HG02588 (cell line): ENCODE data around the gene TMEM132A.
"Not testable (repeated sequence)": the region's sequence is repeated elsewhere in the genome, so short reads cannot be mapped to it uniquely, and the experiment has no call there.

Experiments used
- ATAC-seq: cut with Tn5 transposase; IDR thresholded peaks from one replicate; pipeline ENCODE4 v1.9.1; 2021; ENCODE audit warnings: mild to moderate bottlenecking, moderate library complexity; ENCODE audit not compliant: unreplicated experiment

Gene TMEM132A

DNA sequence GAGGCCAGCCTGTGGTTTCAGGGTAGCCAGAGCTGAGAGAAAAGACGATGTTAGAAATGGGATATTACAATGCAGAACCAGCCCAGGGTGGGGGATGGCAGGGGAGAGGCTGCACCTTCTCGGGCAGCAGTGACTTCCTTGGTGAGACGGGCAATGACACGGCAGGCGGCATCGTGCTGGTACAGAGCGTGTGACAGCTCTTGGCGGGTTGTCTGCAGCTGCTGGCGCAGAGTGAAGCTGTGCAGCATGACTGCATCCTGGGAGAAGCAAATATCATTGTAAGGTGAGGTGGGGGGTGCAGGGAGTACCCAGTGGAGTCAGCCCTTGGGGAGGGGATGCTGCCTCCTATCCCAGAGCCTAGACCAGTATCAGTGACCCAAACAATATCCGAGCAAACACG is 21.6 kb upstream of the TMEM132A start:
- no peak for ATAC-seq

DNA sequence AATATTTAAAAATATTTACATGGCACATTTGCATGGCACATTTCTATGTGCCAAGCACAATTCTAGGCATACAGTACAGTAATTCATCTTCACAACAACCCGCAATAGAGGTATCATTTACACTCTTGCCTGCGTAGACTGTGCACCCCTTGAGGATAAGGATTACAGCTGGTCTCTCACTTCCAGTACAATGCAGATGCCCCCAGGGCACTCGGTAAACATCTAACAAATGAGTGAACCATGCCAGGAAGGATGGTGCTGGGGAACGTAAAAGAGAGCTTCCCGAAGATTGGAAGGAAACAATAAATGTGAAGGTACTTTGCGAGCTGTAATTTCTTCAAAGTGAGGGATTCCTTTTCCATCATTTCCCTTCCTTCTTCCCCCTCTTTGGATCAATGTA is 19.2 kb upstream of the TMEM132A start:
- ATAC-seq = no peak

DNA sequence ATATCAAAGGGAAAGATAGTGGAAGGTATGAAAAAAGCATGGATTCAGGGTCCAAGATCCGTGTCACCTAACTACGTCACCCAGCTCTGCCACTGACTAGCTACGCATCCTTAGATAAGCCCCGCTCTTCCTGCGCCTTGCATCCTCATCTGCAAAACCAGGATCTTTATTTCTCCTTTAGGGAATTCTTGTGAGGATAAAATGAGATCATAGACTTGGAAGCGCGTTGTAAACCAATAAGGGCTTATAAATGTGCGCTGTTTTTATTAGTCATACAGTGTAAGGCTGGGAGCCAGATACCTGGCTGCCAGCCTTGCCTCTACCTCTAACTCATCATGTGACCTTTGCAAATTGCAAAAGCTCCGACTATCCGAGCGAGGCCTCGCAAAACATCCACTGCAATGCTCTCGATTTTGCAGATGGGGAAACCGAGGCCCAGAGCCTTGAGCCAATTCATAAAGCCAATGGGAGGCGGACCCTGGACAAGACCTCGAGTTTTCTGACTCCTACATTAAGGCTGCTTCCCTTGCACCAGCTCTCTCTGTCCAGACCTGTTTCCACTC is 18.6 kb upstream of the TMEM132A start:
- no peak for ATAC-seq

DNA sequence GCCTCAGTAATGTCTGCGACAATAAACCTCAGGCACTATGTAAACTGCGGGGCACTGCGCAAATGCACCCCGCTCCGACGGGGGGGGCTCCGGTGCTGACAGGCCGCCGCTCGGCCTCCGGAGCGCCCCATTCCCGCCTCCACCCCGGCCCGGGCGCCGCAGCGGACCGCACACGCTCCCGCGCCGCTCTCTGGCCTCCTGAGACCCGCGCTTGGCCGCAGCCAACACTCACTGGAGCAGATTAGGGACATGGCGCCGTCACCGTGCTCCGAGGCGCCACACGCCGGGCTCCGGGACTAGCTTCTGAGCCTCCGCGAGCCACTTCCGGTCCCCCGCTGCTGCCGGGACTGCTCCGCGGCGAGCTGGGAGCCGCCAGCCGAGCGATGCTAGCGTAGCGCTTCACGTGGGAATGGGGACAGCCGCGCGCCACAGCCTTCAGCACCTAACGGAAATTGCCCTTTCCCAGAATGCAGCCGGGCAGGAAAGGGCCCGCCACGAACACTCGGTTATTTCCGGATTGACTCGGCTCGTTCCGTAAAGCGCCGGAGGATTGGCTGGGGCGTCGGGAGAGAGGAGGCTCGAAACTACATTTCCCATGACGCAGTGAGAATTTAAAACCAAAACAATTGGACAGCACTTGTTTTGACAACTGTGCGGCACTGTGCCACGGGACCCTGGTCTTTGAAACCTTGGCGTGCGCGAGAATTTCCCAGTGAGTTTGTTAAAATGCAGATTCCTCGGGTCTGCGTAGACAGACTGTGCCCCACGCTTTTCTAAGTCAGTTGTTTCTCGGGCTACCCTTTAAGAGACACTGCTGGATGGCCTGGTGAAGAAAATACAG is 17.9 kb upstream of the TMEM132A start, which contains the start of gene PRPF19:
Gene PRPF19 (minus strand): TSS at position 454 of the 841 bp plus-strand sequence. CDS start 203 bp downstream, at position 251.
- ATAC-seq = peak; percentile 70

DNA sequence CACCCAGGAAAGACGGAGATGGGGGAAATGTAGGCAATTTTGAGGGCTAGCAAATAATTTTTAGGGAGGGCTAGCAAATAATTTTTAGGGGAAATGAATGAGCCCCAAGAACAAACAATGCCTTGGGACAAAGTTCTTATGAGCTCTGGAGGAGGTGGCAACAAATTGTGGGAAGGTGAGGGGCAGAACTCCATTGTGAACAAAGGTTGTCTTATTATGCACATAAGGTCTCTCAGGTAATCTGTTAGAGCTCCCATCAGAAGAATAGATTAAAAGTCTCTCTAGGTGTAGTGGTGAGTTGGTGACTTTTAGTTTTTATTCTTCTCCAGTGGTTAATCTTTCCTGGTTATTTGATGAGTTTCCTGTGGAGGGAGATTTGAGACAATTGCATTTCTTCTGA is 15.5 kb upstream of the TMEM132A start:
- no peak for ATAC-seq

DNA sequence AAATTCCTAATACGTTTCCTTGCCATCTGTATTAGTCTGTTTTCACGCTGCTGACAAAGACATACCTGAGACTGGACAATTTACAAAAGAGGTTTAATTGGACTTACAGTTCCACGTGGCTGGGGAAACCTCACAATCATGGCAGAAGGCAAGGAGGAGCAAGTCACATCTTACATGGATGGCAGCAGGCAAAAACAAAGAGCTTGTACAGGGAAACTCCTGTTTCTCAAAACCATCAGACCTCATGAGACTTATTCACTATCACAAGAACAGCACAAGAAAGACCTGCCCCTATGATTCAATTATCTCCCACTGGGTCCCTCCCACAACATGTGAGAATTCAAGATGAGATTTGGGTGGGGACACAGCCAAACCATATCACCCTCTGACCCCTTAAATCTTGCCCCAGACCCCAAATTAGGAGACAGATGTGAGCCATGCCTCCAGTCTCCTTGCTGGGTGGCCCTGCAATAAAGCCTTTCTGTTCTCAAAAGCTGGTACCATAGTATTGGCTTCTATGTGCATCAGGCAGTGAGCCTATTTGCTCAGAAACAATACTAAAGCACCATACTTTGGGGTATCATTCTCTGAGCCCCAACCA is 14.5 kb upstream of the TMEM132A start:
- ATAC-seq = not testable (repeated sequence)

DNA sequence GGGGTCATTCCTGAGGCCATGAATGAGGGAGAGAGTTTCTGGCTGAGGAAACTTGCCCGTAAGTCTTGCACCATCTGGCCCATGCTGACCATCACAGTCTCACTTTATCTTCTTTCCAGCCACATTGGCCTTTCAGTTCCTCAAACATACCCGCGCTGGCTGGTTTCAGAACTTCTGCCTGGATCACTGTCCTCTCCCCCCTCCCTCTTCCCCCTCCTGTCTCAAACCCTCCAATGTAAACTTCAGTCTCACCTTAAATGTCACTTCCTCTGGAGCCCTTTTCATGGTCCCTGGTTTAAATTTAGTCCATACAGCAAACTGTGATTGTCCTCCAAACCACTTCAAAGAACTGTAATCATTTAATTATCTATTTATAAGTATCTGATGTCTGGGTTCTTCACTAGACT is 14.0 kb upstream of the TMEM132A start:
- peak; percentile 34 for ATAC-seq

DNA sequence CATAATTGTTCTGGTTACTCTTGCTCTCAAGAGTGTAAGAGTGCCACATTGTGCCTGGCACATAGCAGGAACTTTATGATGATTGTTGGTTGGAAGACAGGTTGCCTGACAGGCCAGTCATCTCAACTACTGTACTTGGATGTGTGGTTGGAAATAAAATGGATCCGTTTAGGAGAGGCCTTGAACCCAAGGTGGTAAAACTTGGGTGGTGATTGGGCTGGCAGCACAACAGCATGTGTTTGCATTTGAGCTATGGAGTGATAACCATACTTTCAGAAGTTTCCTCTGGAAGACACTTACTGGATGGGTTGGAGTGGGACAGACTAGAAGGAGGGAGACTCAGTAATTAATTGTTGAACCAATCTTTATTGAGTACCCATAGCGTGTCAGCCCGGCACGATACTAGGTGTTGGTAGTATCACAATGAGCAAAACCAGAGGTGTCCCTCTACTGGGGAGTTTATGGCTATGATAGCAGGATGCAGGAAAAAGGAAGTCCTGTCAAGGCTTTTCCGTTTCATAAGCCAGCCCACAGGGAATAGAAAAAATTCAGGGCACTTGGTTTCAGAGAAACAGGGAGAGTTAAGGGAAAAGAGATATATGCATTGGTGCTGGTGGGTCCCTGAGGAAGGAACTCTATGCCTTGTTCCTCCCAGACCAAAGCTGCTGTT is 13.4 kb upstream of the TMEM132A start:
- ATAC-seq = no peak

DNA sequence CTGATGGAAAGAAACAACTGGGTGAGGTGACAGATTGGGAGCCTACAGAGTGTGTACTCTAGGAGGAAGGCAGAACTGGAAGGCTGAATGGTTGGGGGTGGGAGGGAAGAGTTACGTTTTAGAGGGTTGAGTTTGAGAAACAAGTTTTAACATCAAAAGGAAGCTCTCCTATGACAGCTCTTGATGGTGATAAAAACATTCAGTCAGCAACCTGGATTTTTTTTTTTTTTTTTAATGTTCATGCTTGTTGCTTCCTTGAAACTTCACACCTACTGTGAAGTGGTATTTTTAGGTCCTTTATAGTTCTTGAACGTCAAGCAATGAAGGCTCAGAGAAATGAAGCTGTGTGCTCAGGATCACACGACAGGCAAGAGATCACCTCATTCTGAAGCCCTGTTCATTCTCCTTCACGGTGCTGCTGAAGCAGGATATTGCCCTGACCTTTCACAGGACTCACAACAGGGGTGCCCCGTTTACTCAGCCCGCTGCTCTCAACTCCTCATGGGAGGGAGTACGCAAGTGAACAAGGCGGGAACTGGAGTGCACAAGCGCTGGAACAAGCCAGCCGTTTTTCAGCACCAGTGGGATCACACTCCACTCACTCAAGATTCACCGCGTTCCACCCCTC is 11.9 kb upstream of the TMEM132A start:
- ATAC-seq = no peak

DNA sequence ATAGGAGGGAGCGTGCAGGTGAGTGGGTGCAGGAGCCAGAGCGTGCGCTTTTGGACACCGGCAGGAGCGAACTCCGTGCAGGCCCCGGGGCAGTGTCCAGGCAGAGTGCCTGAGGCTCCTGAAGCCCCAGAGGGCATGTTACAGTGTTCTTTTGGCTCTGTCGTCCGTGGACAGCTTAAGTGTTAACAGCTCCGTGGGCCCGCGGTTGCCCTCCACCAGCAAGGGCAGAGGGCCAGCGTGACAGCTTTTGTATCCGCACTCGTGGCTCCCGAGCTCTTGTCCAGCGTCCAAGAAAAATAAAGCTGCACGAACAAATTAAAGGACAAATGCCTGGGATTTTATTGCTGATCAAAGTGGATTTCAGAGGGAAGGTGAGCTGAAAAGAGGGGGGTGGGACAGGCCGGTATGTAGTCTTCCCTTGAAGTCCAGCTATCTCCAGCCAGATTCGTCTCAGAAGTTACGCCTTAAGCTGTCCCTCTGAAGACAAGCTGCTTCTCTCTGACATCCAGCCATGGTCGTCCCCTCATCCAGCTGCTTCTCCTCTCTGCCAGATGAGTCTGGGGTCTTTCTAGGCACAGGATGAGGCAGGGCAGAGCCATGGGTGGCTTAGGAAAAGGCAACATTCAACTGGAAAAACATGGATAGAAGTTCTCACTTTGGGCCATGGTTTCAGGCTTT is 11.3 kb upstream of the TMEM132A start:
- no peak for ATAC-seq

DNA sequence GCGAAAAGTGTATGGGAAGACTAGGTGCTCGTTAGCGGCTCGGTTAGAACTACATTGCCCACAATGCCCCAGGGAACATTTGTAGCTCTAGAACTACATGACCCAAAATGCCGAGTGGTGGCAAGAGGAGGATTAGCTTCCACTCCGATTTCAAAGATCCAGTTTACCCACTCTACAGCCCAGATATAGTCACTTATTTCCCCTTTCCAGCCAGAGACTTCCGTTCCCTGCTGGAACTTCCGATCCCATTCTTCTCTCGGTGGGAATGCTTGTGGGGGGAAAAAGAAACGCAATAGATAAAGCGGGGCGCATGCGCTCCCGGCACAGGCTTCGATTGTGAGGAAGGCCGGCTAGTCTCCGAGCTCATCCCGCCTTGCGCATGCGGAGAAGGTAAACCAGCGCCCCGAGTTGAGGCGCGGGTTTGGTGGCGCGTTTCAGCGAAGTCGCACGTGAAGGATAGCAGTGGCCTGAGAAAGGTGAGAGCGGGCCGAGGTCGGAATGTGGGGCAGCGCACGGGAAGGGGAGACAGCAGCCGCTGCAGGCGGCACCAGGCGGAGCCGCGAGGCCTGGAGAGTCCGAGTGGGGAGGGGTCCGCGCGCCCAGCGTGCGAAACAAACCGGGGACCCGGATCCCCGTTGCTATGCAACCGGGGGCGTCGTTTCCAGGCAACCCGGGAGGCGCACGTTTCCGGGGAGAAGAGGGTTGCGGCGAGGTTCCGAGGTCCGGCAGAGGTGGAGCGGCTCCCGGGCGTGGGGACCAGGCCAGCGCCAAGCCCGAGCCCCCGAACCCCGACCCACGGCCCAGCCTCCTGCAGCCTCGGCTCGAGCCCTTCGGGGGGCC is 10.2 kb upstream of the TMEM132A start, which contains the start of gene TMEM109:
Gene TMEM109 (plus strand): TSS at position 366 of the 840 bp plus-strand sequence. CDS start 5,536 bp downstream, outside the sequence.
- peak; percentile 43 for ATAC-seq

DNA sequence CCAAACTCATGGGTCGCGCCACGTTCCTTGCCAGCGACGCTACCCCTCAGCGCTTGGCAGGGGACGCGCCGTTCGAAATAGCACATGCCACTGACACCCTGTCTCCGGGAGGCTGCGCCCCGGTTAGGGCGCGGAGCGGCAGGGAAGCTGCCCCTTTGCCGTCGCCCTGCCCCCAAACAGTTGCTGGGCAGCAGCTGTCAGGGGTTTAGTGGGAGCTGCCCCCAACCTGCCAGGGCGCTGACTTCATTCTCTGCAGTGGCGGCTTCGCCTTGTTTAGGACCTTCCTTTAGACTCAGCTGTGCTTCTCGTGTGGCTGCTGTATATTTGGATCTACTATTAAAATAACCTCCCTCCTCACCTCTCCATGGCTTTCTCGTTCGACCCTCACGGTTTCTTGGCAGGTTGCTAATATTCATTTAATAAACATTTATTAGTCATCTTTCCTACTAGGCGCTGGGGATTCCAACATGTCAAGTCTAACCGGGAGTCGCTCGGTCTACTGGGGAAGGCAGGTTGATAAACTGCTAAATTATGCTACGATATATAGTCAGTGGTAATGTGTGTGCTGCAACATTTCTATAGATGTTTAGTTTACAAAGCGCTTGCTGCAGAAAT is 9.5 kb upstream of the TMEM132A start:
- ATAC-seq = peak; percentile 1

DNA sequence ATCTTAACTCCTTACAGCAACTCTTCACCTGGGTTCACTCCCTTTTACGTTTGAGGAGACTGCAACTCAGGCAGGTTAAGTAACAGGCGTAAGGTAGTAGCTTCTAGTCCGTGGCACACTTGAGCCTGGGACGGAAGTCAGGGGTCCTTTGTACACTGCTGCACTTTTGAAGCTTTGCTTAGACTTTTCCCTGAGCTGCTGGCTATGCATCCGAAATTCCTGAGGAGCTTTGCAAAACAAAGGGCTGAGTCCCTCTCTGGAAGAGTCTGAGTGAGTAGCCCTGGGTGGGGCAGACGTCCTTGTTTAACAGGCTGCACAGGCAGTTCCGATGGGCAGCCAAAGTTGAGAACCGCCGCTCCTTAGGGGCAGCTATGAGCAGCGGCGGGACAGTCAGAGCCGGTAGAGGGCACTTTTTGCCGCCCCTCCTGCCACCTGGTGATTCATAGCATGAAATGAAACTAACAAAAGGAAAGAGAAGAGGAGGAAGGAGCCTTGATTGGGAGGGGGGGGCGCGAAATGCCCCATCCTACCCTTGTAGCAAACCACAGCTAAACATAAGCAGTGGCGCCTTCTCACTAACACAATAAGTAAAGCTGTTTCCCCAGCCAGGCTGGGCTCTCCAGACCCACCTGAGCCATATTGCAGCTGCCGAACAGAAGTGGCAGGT is 8.9 kb upstream of the TMEM132A start:
- ATAC-seq = peak; percentile 44

DNA sequence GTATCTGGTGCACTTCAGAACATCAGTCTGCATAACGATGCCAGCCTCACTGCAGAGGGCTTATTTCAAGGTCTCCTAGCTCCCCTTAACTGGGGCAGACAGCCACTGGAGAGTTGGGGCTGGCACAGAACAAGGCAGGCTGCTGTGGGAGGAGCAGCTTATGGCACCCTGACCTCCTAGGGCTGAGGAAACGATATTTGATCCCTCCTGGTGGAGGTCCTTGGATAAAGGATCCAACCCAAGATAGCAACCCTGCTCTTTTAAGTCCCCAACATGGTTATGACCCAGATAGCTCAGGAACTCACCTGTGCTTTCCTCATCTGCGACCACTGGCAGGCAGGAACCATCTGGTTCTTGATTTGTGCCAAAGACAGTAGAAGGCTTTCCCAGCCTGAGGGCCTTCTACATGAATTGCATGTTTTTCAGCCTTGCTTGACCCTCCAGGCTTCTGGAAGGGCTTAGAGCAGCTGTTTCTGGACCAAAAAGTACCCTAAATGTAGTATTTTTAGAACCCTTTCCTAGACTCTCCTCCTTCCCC is 7.5 kb upstream of the TMEM132A start:
- ATAC-seq = no peak

DNA sequence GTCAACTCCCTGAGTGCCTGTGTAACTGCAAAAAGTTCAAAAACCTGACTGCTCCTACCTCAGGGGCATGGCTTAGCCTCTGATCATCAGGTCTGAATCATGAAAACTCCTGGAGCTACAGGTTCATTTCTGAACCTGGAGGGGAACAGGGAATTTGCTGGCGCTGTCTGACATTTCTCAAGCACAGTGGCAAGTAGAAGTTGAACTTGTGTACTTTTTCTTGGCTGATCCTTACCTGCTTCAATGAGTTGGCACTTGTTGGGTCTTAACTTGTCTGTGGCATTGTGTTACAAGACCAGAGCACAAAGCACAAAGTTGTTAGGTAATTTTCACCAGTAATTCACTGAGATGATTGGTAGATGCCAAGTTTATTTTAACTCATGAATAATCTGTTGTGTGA is 7.0 kb upstream of the TMEM132A start:
- ATAC-seq = no peak

DNA sequence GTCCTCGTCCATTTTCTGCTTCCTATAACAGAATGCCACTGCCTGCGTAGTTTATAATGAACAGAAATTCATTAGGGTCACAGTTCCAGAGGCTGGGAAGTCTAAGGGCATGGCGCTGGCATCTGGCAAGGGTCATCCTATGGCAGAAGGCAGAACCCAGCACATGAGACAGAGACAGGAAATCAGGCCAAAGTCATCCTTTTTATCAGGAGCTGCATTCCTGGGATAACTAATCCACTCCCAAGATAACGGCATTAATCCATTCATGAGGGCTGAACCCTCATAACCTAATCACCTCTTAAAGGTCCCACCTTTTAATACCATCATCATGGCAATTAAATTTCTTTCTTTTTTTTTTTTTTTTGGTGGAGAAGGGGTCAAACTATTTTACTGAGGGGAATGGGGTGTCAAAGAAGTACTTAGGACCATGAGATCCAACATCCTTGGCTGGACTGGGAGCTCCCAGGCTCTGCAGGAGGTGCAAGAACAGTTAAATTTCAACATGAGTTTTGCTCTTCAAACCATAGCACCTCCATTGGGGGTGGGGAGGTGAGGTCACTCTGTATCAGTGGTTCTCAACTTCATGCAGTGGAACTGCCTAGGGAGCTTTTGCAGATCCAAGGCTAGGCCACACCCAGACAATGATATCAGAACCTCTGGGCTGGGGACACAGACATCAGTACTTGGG is 5.9 kb upstream of the TMEM132A start:
- ATAC-seq = no peak

DNA sequence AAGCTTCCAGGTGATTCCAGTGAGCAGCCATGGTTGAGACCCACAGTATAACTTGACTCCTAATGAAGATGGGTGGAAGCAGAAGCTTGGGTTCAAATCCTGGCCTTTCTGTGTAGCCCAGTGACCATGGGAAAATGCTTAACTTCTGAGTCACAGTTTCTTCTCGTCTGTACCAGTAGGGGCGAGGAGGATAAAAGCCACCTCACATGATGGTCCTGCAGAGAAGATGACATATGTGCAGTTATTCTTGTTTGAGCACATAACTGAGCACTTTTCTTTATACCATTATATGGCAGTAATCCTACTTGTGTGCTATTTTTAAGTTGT is 5.4 kb upstream of the TMEM132A start:
- ATAC-seq = no peak

DNA sequence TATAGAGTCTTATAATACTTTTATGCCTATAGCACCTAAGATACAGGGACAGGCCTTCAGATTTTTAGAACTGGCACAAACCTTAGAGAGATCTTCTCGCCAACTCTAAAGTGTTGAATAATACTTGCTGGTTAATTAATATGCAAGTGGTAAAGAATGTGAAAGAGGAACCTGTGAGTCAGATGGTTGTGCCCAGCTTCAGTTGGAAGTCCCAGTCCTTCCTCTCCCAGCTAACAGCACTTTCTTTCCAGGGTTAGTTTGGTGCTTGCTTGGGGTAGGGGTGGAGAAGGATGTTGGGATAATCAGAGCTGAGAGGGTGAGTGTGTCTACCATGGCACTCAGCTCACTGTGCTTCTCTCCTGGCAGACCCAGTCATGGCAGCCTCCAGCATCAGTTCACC is 4.9 kb upstream of the TMEM132A start:
- no peak for ATAC-seq
